Keratinocyte (primary cell): ENCODE data around the gene NID2.

Source experiments
- EZH2 ChIP-seq: IDR thresholded peaks from one replicate; pipeline ENCODE4 v1.6.1; 2012; ENCODE audit warnings: inconsistent platforms, mild to moderate bottlenecking, low read length, moderate library complexity
- TF ChIP-seq, protein P1 (sequence below), 3 experiments: IDR thresholded peaks in 1 of 3; conservative IDR thresholded peaks in 1 of 3; optimal IDR thresholded peaks in 1 of 3; 2 replicates in 2 of 3; 3 replicates in 1 of 3; pipeline versions ENCODE3 to v1.5.1; 2011; ENCODE audit warnings: low read length in 3 of 3, mild to moderate bottlenecking in 3 of 3, moderate library complexity in 2 of 3, control low read depth in 1 of 3, inconsistent platforms in 1 of 3; ENCODE audit not compliant: insufficient read depth in 2 of 3; ENCODE audit errors: extremely low read depth in 1 of 3

DNA sequence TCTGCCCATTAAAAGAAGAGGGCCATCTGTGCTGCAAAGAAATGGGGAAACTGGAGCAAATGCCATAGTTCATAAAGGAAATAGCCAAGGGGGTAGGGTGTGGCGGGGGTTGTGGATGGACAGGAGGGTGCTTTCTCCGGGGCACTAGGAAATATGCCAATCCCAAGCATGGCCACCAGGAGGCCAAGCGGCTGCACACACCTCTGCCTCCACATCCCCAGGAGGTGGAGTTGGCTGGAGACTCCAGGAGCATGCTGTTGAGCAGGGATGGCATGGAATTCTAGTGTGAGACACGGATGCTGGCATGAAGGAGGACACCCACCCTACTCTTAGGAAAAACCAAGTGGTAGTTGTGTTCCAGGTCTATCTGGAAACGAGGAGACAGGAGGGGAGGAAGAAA lies 25.2 kb downstream of the NID2 start:
- TF ChIP-seq, protein P1, sequence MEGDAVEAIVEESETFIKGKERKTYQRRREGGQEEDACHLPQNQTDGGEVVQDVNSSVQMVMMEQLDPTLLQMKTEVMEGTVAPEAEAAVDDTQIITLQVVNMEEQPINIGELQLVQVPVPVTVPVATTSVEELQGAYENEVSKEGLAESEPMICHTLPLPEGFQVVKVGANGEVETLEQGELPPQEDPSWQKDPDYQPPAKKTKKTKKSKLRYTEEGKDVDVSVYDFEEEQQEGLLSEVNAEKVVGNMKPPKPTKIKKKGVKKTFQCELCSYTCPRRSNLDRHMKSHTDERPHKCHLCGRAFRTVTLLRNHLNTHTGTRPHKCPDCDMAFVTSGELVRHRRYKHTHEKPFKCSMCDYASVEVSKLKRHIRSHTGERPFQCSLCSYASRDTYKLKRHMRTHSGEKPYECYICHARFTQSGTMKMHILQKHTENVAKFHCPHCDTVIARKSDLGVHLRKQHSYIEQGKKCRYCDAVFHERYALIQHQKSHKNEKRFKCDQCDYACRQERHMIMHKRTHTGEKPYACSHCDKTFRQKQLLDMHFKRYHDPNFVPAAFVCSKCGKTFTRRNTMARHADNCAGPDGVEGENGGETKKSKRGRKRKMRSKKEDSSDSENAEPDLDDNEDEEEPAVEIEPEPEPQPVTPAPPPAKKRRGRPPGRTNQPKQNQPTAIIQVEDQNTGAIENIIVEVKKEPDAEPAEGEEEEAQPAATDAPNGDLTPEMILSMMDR (optimal IDR thresholded peaks at IDR 0.05 in 1 of 3, IDR thresholded peaks at IDR 0.05 in 1 of 3, conservative IDR thresholded peaks at IDR 0.05 in 1 of 3; ENCODE audit: extremely low read depth in 1 of 3, insufficient read depth in 2 of 3, low read length in 3 of 3) = peak; percentile 61 to 82 (median 81)
- TF ChIP-seq EZH2 = no peak
